Measurements from ENCODE around the gene LGMN. TPM values are rescaled to one million over a fixed set of nuclear protein-coding genes. Genes with fewer than 3 reads are reported as not detected.

Gene LGMN
- polyA plus RNA-seq, 1 of the 3 experiments (the other 2 are of a cell fraction) = 76.3 TPM

- no peak overlapping the region for H3K9ac ChIP-seq
- no peaks in the 10 kb centered on the region for H3K79me2 ChIP-seq (ENCODE audit: insufficient read depth)
- H3K27ac ChIP-seq (ENCODE audit: low read depth in 2 of 2, low read length in 1 of 2) = no peak overlapping the region
- no peaks in the 10 kb centered on the region for H3K4me1 ChIP-seq (ENCODE audit: control insufficient read depth in 1 of 2, insufficient read depth in 2 of 2, low read depth in 1 of 2, low read length in 1 of 2)
- H3K36me3 ChIP-seq (replicated peaks in 1 of 2; ENCODE audit: control insufficient read depth in 1 of 2, insufficient read depth in 2 of 2, low read length in 1 of 2) = peaks cover 0 to 4% of the 10 kb centered on the region in 2 experiments
- no peaks in the 10 kb centered on the region for H3K9me2 ChIP-seq
- ChIA-PET CTCF (no interaction called here), POLR2A (no interaction called here)
- no peaks in the 10 kb centered on the region for H3F3A ChIP-seq (replicated peaks; ENCODE audit: insufficient read depth)
- no peak for DNase-seq
- 76% methylated on average over 4 of the region's 4 CpGs for WGBS (ENCODE audit: low lambda C conversion rate)
- no peaks in the 10 kb centered on the region for H3K9me3 ChIP-seq
- H2AFZ ChIP-seq (ENCODE audit: low read depth) = no peak overlapping the region
- H3K27me3 ChIP-seq (ENCODE audit: insufficient read depth) = no peaks in the 10 kb centered on the region
- H4K20me1 ChIP-seq (ENCODE audit: insufficient read depth) = no peaks in the 10 kb centered on the region
- no peak overlapping the region for H3K4me2 ChIP-seq
- no peak for TF ChIP-seq FOXM1 (IDR thresholded peaks at IDR 0.05; ENCODE audit: low read depth)
- TF ChIP-seq CTCF (IDR thresholded peaks at IDR 0.05) = no peak
- no peak overlapping the region for H3K4me3 ChIP-seq (ENCODE audit: low read depth in 2 of 2, low read length in 1 of 2)
Measured at GRCh38 chr14:92737206-92737605, 11.2 kb downstream of the LGMN start.

- H3K9ac ChIP-seq = no peak overlapping the region
- no peak overlapping the region for H3K4me3 ChIP-seq (ENCODE audit: low read depth in 2 of 2, low read length in 1 of 2)
- no peak for DNase-seq
- H3K4me1 ChIP-seq (ENCODE audit: control insufficient read depth in 1 of 2, insufficient read depth in 2 of 2, low read depth in 1 of 2, low read length in 1 of 2) = no peaks in the 10 kb centered on the region
- WGBS (ENCODE audit: low lambda C conversion rate) = 82% methylated on average over 3 of the region's 6 CpGs
- ChIA-PET POLR2A (no interaction called here), CTCF (no interaction called here)
- H3K27ac ChIP-seq (ENCODE audit: low read depth in 2 of 2, low read length in 1 of 2) = no peak overlapping the region
- no peak overlapping the region for H3K4me2 ChIP-seq
- H3K36me3 ChIP-seq (replicated peaks in 1 of 2; ENCODE audit: control insufficient read depth in 1 of 2, insufficient read depth in 2 of 2, low read length in 1 of 2) = peaks cover 3 to 14% of the 10 kb centered on the region in 2 experiments
- no peaks in the 10 kb centered on the region for H4K20me1 ChIP-seq (ENCODE audit: insufficient read depth)
- H3K79me2 ChIP-seq (ENCODE audit: insufficient read depth) = no peaks in the 10 kb centered on the region
- TF ChIP-seq FOSL2 (IDR thresholded peaks at IDR 0.05; ENCODE audit: borderline replicate concordance, low read depth) (no peak), NFIC (IDR thresholded peaks at IDR 0.05; ENCODE audit: borderline replicate concordance) (no peak), MXI1 (IDR thresholded peaks at IDR 0.05; ENCODE audit: low read depth, low read length) (no peak), RFX5 (IDR thresholded peaks at IDR 0.05; ENCODE audit: low read length) (no peak), EP300 (IDR thresholded peaks at IDR 0.05; ENCODE audit: borderline replicate concordance in 1 of 2, low read depth in 1 of 2, low read length in 1 of 2) (no peak), POLR2AphosphoS5 (IDR thresholded peaks at IDR 0.05; ENCODE audit: low read depth, low read length) (no peak), RCOR1 (IDR thresholded peaks at IDR 0.05; ENCODE audit: low read length) (no peak), IRF3 (IDR thresholded peaks at IDR 0.05; ENCODE audit: low read depth, low read length) (no peak), RAD21 (IDR thresholded peaks at IDR 0.05; ENCODE audit: low read length) (no peak)
- H3K27me3 ChIP-seq (ENCODE audit: insufficient read depth) = no peaks in the 10 kb centered on the region
- H3K9me2 ChIP-seq = no peaks in the 10 kb centered on the region
- no peak overlapping the region for H2AFZ ChIP-seq (ENCODE audit: low read depth)
- H3F3A ChIP-seq (replicated peaks; ENCODE audit: insufficient read depth) = peaks cover under 1% of the 10 kb centered on the region
- no peaks in the 10 kb centered on the region for H3K9me3 ChIP-seq
Measured at GRCh38 chr14:92735344-92735743, 13.1 kb downstream of the LGMN start.
